HuH-7.5 (cell line): Measurements from ENCODE around the gene ILF2.
"Not testable (repeated sequence)": the region's sequence is repeated elsewhere in the genome, so short reads cannot be mapped to it uniquely, and the experiment has no call there.

Experiments used
- DNase-seq: peaks from one replicate; pipeline ENCODE4 v3.0.0; 2011; ENCODE audit warnings: low spot score

The ILF2 gene

DNA sequence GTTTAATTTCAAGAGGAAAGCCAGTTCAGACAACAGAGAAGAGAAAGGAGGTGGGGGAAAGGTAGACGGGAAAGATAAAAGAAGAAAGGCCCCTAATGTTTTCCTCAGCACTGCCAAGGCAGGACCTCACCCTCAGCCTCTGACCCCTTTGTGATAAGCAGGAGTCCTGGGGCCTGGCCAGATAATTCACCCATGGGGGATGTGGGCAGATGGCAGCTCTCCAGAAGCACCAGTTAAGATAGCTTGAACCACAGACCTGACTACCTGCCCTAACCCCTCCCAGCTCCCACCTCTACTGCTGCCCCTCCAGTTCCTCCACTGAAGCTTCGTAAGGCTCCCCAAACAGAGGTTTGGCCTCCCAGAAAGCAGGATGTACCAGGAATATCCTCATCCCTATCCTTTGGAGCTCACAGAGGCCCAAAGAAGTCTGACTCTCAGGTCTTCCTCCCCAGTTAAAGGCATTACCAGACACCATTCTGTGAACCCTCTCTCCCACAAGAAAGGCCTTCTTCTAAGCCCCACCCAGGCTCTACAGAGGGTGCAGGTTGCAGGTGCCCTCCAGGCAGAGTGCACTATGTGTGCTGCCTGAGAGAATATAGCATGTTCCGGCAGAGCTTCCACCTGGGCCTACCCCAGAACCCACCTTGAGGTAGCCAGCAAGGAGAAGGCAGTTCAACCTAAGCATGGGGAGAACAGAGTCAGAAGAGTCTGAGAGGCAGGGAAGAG lies 21.5 kb downstream of the ILF2 start:
- no peak for DNase-seq

DNA sequence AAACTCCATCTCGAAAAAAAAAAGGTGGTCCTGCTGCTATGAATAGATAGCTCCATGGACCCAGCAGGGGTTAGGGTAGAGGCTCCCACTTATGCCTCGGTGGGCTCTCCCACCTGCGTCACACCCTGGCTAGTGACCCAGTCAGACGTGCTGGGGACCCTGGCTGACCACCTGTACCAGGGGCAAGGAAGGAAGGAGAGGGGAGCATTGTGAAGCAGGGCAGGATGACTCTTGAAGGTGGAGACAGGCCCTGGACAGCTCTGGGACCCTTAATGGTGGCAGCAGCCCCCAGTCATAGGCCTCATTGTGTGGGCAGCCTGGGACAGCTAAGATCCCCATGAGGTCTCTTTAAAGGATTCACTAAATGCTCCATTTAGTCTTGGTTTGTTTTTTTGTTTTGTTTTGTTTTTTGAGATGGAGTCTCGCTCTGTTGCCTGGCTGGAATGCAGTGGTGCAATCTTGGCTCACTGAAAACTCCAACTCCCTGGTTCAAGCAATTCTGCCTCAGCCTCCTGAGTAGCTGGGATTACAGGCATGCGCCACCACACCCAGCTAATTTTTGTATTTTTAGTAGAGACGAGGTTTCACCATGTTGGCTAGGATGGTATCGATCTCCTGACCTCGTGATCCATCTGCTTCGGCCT lies 22.7 kb downstream of the ILF2 start:
- no peak for DNase-seq

DNA sequence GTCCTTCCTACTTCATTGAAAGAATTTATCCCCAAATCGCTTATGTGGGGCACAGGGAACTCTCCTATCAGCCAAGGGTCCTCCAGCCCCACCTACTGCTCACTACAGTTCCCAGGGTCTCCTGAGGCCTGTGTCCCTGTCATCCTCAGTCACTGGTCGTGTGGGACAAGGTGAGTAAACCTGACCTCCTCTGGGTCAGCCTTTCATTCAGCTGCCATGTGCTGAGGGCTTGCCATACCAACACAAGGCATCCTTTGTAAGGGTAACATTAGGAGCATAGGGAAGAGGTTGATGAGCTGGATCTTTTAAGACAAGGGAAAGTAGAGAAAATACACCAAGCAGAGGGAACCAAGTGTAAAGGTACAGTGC lies 23.5 kb downstream of the ILF2 start:
- DNase-seq = no peak

DNA sequence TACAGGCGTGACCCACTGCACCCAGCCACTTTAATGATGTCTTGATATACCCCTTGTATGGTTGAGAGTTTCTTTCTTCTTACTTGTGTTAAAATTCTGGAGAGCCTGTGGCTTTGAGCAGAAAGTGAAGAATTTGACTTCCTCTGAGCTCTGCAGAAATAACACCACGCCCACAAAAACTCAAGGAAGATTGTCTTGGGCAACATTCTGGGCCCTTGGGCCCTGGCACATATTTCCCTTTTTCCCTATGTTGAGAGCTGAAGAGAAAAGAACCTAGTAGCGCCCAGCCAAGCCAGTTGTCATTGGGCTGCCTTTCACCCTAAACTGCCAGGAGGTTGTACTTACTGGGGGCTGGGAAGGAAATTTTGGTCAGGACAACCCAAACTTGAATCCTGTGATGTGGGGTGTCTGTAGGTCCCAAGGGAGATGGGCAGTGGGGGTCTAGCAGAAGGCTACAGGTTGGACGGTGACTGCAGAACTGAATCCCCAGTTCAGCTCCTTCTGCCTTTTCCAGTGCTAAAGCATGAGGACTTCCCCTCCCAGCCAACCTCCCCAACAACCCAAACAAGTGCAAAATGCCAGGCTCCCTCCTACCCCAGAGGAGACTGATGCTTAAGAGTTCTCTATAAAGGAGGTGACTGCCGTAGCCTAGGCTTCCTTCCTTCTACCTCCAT lies 24.0 kb downstream of the ILF2 start:
- no peak for DNase-seq

DNA sequence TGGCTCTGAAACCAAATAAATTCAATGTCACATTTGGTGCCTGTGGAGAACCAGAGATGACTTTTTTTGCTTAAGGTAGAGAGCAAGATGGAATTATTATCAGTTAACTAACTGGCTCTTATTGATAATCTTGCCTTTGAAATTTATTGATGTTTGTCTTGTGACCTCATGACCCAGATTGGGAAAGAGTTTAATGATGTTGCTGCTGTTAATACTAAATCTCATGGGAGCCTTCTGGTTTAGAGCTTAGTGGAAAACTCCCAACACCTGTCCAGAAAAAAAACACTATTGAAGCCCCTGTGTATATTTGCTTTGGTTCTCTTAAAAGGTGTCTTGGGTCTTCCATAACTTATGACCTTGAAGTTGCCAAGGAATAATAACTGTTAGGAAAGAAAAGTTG lies 27.0 kb downstream of the ILF2 start:
- DNase-seq = no peak

DNA sequence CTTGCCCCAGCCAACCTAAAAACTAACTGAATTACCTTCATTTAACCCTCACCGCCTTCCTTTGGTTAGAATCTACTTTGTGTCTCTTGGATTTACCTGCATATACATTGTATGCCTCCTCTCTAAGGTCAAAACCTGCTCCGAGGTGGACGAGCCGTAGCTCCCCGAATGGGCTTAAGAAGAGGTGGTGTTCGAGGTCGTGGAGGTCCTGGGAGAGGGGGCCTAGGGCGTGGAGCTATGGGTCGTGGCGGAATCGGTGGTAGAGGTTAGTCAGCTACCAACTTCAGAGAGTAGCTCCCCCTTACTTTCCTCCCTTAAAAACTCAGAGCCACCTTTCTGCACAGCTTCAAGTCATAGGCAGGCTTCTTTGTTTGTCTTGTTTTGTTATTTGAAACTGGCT lies 27.7 kb downstream of the ILF2 start:
- DNase-seq = no peak

DNA sequence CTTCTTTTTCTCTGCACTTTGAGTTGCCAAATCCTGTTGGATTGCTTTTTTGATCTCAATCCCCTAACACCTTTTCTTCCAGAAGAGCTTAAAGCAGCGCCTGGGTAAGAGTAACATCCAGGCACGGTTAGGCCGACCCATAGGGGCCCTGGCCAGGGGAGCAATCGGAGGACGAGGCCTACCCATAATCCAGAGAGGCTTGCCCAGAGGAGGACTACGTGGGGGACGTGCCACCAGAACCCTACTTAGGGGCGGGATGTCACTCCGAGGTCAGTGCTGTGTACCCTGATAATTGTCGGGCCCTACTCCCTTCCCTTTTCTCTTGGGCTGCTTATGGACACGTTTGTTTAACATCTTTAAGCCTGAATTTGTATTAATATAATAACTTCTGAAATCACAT lies 28.6 kb downstream of the ILF2 start:
- DNase-seq = no peak

DNA sequence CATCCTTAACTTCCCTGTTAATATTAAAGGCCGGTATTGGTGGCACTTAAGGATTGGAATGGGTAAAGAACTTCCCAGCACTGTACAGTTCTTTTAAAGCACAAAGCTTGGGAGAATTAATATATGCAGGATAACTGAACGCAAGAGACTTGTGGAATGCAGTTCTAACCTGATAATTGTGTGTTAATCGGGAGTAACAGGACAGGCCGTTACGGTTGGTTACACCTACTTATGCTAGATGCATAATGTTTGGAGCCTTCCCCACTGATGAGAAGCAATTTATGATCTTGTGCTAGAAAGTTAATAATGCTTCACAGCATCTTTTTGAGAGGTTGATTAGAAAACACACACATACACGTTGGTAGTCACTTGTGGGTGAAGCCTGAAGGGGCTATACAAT lies 29.9 kb downstream of the ILF2 start:
- no peak for DNase-seq

DNA sequence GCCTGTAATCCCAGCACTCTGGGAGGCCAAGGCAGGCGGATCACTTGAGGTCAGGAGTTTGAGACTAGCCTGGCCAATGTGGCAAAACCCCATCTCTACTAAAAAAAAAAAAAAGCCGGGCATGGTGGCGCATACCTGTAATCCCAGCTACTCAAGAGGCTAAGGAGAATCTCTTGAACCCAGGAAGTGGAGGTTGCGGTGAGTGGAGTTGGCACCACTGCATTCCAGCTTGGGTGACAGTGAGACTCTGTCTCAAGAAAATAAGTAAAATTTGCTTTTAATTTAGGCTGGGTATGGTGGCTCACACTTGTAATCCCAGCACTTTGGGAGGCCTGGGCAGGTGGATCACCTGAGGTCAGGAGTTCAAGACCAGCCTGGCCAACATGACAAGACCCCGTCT lies 30.6 kb downstream of the ILF2 start:
- DNase-seq = not testable (repeated sequence)

DNA sequence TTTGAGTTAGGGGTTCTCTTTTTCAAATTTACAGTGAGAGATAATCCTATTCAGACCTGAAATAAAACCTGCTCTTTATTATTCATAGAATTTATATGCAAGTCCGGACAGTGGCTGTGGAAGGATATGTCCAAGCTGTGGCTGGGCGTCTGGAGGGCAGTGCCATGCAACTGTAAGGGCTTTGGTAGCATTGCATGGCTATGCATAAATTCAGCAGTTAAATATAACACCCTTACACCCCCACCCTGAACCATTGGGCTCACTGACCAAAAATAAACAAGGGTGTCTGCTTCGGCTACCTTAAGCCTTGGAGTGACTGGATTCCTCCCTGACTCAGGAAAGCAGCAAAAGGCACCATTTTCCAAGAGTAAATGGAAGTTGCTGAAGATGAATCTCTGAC lies 31.5 kb downstream of the ILF2 start:
- no peak for DNase-seq

DNA sequence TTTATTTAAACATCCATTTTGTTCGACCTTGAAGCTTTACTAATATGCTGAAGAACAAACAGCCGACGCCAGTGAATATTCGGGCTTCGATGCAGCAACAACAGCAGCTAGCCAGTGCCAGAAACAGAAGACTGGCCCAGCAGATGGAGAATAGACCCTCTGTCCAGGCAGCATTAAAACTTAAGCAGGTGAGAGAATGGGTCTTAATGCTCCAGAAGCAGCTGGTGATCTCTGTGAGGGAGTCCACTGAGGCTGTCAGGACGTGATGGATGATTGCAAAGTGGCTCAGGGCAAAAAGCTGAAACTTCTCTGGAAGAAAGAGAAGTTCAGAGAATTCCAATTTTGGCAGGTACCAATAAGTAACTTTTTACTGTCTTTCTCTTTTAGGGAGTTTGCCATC lies 32.5 kb downstream of the ILF2 start:
- DNase-seq = no peak

DNA sequence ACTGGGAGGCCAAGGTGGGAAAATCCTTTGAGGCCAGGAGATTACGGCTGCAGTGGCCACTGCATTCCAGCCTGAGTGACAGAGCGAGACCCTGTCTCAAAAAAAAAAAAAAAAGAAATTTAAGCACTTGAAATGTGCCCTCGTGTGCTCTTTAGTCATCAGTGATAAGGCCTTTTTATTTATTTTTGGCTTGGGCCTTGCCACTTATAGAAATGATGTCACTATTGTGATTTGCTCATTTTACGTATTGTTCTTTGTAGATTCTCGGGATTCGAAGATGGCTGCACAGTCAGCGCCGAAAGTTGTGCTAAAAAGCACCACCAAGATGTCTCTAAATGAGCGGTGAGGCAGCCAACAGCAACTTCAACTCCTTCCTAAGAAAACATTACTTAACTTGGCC lies 34.5 kb downstream of the ILF2 start:
- DNase-seq = no peak

DNA sequence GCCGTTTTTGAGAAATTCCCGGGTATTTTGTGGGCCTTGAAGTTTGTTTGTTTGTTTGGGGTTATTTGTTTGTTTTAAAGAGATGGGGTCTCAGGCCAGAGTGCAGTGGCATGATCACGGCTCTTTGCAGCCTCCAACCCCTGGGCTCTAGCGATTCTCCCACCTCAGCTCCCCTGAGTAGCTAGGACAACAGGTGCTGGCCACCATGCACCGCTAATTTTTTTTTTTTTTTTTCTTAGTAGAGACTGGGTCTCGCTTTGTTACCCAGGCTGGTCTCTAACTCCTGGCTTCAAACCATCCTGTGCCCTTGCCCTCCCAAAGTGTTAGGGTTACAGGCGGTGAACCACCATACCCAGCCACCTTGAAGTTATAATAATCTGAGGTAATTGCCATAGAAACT lies 34.9 kb downstream of the ILF2 start:
- no peak for DNase-seq

DNA sequence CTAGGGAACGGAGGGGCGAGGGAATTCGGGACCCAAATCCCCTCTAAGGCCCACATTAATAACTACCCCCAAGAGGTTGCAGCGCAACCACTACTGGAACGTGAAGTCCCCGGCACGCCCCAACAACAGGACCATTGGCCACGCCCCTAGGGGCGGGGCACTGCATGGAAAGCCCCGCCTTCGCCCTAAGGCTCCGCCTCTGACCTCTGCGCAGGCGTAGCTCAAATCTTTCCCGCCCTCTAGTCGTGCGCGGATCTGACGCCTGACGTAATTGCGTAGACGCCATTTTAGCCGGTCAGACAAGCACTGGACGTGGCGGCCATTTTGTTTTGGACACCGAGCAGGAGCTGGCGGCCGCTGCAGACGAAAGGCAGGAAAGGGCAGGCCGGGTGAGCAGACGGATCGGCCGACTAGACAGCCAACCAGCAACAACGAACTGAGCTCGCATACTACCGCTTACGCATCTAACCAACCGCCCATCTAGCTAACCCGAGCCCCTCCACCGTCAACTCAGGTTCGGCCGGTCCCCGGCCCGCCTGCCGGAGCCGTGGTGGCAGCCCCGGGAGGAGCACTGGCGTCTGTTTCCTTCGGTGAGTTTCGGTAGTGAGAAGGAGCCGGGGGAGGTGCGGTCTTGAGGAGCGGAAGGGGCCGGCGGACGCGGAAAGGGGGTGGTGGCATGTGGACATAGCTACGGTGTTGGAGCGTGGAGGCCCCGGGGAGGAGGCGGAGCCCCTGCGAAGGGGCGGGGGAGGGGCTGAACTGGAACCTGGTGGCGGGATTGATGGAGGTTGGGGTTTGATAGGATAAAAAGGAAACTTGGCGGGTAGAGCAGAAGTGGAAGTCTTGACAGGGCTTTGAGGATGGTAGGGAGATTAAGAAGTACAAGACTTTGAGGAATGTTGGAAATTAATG lies 36.8 kb downstream of the ILF2 start, which contains the start of gene CHTOP:
Gene CHTOP, plus strand, starts transcription at position 313 of the 912 bp plus-strand sequence. CDS start 2,523 bp downstream, outside the sequence.
- DNase-seq = peak; percentile 93

DNA sequence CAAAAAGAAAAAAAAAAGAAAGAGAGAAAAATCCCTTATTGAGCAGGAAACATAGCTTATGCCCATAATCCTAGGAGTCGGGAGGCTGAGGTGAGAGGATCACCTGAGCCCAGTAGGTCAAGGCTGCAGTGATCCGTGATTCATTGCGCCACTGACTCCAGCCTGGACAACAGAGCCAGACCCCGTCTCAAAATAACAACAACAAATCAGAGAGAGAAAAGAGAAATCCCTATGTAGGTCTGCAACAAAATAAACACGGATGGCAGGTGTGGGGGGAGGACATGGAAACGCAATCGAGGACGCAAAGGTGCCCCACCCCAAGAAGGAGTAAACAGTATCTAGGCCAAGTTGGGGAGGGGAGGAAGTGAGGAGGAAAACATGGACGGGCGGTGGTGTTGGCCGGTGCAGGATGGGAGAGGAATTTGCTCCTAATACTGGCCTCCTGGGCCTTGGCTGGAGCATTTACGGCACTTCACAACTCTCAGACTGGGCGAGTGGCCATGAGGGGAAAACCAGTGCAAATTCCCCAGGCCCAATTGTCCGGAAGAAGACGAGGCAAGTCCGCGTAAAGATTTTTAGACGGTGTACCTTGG lies 37.5 kb downstream of the ILF2 start:
- DNase-seq = no peak

DNA sequence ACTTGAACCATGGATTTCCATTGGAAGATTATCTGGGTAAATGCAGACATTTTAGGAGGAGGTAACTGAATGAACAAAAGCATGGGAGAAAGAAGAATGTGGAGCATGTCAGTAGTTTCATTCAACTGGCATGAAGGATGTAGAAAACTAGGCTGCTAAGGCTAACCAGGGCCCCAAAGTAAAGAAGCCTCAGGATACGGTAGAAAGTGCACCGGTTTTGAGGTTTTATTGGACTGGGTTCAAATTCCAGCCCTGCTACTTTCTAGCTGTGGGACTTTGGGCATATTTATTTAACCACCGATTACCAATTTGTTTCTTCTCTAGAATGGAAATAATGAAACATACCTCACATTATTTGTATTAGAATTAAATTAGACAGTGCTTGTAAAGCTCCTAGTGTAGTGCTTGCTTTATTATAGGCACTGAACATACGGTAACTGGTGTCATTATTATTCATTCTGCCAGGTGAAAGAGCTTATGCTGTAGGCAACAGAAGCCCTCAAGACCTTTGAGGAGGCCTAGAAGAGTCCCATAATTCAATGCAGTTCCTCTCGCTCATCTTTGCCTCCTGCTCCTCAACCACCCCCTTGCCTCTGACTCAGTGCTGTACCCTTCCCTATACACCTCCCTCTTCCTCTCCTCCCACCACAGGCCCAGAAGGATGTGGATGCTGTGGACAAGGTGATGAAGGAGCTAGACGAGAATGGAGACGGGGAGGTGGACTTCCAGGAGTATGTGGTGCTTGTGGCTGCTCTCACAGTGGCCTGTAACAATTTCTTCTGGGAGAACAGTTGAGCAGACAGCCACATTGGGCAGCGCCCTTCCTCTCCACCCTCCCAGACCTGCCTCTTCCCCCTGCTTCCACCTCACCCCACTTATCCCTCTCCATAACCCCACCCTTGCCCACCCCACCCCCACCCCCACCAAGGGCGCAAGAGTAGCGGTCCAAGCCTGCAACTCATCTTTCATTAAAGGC lies 39.5 kb downstream of the ILF2 start:
- DNase-seq = no peak

DNA sequence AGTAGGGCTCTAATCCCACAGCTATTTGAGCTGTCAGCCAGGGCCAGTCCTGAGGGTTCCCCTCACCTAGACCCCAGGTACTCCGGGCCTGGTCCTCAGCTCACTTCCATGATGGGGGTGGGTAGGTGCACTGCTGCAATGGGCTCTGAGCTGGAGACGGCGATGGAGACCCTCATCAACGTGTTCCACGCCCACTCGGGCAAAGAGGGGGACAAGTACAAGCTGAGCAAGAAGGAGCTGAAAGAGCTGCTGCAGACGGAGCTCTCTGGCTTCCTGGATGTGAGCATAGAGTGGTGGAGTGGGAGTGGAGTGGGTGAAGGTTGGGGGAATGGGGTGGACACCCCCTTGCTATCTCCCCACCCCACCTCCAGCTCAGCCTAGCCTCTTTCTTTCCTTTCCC lies 40.4 kb downstream of the ILF2 start:
- no peak for DNase-seq

DNA sequence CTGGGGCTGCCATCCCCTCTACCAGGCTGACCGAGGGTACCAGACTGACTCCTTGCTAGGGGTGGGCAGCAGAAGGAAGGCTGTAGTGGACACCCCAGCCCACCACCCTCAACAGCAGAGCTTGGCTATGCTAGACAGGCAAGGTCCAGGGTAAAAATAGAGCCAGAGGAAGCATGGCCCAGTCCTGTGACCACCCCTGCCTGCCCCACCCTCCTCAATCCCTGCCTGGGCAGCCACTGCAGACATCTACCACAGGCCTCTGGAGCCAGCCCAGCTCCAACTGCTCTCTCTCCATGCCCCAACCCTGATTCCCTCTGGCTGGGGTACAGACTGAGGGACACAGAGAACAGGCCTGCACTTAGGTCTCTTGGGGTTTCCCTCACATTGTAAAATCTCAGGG lies 40.8 kb downstream of the ILF2 start:
- DNase-seq = no peak

DNA sequence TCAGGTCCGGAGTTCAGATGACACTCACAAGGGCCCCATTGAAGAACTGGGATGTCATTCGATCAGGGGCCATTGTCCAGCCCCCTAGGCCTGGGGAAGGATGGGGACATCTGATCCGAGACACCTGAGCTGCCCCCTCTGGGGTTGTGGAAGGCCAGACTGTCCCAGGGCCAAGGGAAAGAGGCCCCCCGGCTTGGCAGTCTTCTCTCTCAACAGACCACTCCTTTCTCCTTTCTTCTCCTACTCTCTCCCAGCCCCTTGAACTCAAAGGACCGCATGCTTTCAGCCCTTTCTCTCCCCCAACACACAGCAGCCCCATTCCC lies 41.5 kb downstream of the ILF2 start:
- DNase-seq = no peak

DNA sequence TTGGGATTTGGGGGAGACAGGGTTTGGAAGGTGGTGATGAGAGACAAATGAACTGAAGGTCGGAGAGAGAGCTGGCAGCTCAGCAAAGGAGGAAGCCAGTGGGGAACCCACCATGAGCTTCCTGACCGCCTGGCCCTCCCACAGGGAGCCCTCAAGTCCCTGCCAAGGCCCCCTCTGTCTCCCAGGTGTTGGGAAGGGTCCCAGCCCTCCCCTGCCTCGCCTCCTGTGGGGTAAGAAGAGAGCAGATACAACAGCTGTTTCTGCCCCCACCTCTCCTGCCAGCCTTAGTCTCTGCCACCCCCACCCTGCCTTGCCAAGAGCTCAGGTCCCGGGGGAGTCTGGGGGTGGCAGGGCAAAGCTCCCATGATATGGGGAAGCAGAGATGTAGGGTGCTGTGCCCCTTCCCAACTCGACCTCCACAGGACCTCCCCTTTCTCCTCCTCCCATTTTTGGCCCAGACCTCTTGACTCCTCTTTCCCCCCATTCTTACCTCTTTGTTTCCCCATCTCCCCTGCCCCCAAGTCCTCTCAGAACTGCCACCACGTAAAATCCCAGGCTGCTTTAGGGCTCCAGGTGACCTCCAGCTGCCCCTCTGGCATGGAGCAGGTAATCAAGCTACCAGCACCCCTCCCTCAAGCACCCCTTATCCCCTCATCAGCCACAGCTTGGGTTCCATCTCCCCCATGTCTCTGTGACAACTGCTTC lies 42.0 kb downstream of the ILF2 start:
- no peak for DNase-seq
